Hepatocyte (in vitro differentiated cells): ENCODE data around the gene CAPZB. TPM values are rescaled to one million over a fixed set of nuclear protein-coding genes. Genes with fewer than 3 reads are reported as not detected.
A peak's percentile ranks its signal among the peaks of the same experiment; 100 is the strongest.

ENCODE experiments used
- DNase-seq: peaks from one replicate; pipeline ENCODE4 v3.0.0-alpha.2; 2016; ENCODE audit warnings: low spot score
- H2AFZ ChIP-seq: fragments of 200-600 bp; sonication (generic); 2 replicates; pipeline ENCODE4 v1.6.0; 2016; ENCODE audit warnings: antibody characterized with exemption, mild to moderate bottlenecking
- H3K27ac ChIP-seq: fragments of 200-600 bp; sonication (generic); 2 replicates; pipeline ENCODE4 v1.5.1; 2016; ENCODE audit warnings: mild to moderate bottlenecking
- H3K27me3 ChIP-seq: fragments of 200-600 bp; sonication (generic); 2 replicates; pipeline ENCODE4 v1.6.1; 2016
- H3K36me3 ChIP-seq: fragments of 200-600 bp; sonication (generic); replicated peaks from 2 replicates; pipeline ENCODE4 v1.5.1; 2016; ENCODE audit warnings: low read depth; ENCODE audit not compliant: insufficient read depth
- H3K4me1 ChIP-seq: fragments of 200-600 bp; sonication (generic); 2 replicates; pipeline ENCODE4 v1.5.1; 2016; ENCODE audit warnings: mild to moderate bottlenecking, moderate library complexity; ENCODE audit not compliant: insufficient read depth
- H3K4me2 ChIP-seq: fragments of 200-600 bp; sonication (generic); 2 replicates; pipeline ENCODE4 v1.6.0; 2016
- H3K4me3 ChIP-seq: fragments of 200-600 bp; sonication (generic); 2 replicates; pipeline ENCODE4 v1.5.1; 2016; ENCODE audit warnings: mild to moderate bottlenecking
- H3K79me2 ChIP-seq: fragments of 200-600 bp; sonication (generic); 2 replicates; pipeline ENCODE4 v1.6.0; 2017; ENCODE audit warnings: mild to moderate bottlenecking
- H3K9me2 ChIP-seq: fragments of 200-600 bp; sonication (generic); replicated peaks from 2 replicates; pipeline ENCODE4 v1.6.0; 2017; ENCODE audit warnings: mild to moderate bottlenecking; ENCODE audit not compliant: insufficient read depth
- H3K9me3 ChIP-seq: fragments of 200-600 bp; sonication (generic); 2 replicates; pipeline ENCODE4 v1.5.1; 2016; ENCODE audit warnings: low read depth, mild to moderate bottlenecking
- H4K20me1 ChIP-seq: fragments of 200-600 bp; sonication (generic); 2 replicates; pipeline ENCODE4 v1.6.0; 2016; ENCODE audit warnings: mild to moderate bottlenecking; ENCODE audit not compliant: insufficient read depth, poor library complexity, severe bottlenecking
- EZH2 ChIP-seq: fragments of 200-600 bp; sonication (generic); IDR thresholded peaks from 2 replicates; pipeline ENCODE4 v1.6.1; 2016; ENCODE audit warnings: antibody characterized with exemption, mild to moderate bottlenecking, borderline replicate concordance
- EZH2phosphoT487 ChIP-seq: fragments of 200-600 bp; sonication (generic); IDR thresholded peaks from one replicate; pipeline ENCODE4 v1.6.1; 2018; ENCODE audit warnings: antibody characterized with exemption, mild to moderate bottlenecking, low read depth, moderate library complexity; ENCODE audit not compliant: unreplicated experiment, severe bottlenecking
- WGBS: methylation state at CpG from one replicate; pipeline ENCODE4 v1.1.6; 2016; ENCODE audit warnings: low lambda C conversion rate; ENCODE audit errors: missing lambda C conversion rate; 5-methylcytosine and 5-hydroxymethylcytosine counted together
- polyA plus RNA-seq: library from polyadenylated mRNA; unstranded; fragments of >200 nt; fragmentation: Nextera tagmentation; extraction: Ambion mirVana; gene quantifications from 2 replicates; pipeline ENCODE4 v1.2.1, GENCODE V29; 2016
- total RNA-seq: library from RNA; depleted of rRNA; stranded (reverse); fragments of >200 nt; gene quantifications from 2 replicates; pipeline ENCODE4 v1.2.3, GENCODE V29; 2014
- TF ChIP-seq, protein P1 (sequence below): fragments of 200-600 bp; sonication (generic); IDR thresholded peaks from 2 replicates; pipeline ENCODE4 v1.5.1; 2016; ENCODE audit warnings: antibody characterized with exemption, mild to moderate bottlenecking; ENCODE audit not compliant: poor library complexity

CAPZB gene
- total and polyA plus RNA-seq, 2 experiments from 2014 or later = 139 to 261 TPM

DNA sequence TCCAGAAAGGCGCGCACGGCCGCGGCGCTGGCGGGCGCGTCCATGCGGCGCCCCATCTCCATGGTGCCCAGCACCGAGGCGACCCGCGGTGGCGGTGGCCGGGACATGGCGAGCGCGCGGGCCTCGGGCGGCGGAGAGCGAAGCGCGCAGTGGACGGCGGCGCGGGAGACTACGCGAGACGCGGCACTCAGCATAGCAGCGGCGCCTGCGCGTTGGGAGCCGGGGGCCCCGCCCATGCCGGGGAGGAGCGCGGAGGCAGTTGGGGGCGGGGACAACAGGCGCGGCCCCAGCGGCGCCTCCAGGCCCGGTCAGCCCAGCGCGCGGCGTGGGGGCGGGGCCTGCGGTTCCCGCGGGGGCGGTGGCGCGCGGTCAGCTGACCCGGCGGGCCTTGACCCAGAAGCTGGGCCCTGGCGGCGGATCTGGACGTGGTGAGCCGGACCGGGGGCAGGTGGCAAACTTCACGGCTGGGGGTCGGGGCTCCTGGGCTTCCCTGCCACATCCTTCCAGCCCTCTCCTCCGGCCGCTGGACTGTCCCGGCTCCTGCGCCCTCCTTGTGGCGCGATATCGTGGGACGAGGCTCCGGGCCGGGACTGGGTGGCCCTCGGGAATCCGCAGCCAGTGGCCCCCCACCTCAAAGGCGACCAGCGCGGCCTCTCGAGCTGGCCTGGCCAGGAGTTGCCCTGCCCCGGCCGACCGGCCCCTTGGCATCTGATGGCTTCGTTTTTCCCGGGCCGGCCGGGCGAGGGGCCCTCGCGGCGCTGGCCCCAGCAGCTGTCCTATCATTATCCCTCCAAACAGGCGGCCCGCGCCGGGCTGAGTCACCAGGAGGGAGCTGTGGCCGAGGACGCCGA, 173.2 kb downstream of the CAPZB start, which contains the start of the genes AKR7A2 and SLC66A1:
Gene AKR7A2 (minus strand): TSS at position 214 of the 851 bp plus-strand sequence. CDS start 20 bp downstream, at position 194.
Gene SLC66A1 (plus strand): TSS at position 396 of the 851 bp plus-strand sequence. CDS start 5,352 bp downstream, outside the sequence.
- Histone ChIP-seq H4K20me1 (peaks cover 3% of the 10 kb centered on the region), H3K36me3 (no peaks in the 10 kb centered on the region), H3K4me1 (peaks cover 5% of the 10 kb centered on the region), H3K4me2 (peak within 1 kb of the TSS; percentile 99), H3K27me3 (no peaks in the 10 kb centered on the region), H3K9me3 (no peaks in the 10 kb centered on the region), H3K27ac (peak within 1 kb of the TSS; percentile 91), H3K9me2 (no peaks in the 10 kb centered on the region), H3K4me3 (peak within 1 kb of the TSS; percentile 97), H3K79me2 (peaks cover 51% of the 10 kb centered on the region), H2AFZ (peak within 1 kb of the TSS; percentile 89)
- 1% methylated on average over 63 of the region's 105 CpGs for WGBS
- no peak for TF ChIP-seq EZH2
- TF ChIP-seq, protein P1, sequence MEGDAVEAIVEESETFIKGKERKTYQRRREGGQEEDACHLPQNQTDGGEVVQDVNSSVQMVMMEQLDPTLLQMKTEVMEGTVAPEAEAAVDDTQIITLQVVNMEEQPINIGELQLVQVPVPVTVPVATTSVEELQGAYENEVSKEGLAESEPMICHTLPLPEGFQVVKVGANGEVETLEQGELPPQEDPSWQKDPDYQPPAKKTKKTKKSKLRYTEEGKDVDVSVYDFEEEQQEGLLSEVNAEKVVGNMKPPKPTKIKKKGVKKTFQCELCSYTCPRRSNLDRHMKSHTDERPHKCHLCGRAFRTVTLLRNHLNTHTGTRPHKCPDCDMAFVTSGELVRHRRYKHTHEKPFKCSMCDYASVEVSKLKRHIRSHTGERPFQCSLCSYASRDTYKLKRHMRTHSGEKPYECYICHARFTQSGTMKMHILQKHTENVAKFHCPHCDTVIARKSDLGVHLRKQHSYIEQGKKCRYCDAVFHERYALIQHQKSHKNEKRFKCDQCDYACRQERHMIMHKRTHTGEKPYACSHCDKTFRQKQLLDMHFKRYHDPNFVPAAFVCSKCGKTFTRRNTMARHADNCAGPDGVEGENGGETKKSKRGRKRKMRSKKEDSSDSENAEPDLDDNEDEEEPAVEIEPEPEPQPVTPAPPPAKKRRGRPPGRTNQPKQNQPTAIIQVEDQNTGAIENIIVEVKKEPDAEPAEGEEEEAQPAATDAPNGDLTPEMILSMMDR = no peak
- no peak for TF ChIP-seq EZH2phosphoT487
- DNase-seq = peak; percentile 98

- no peaks in the 10 kb centered on the region for H3K9me2 ChIP-seq
- H3K27ac ChIP-seq = peak overlapping the region; percentile 80
- no peak for DNase-seq
- no peak for TF ChIP-seq EZH2phosphoT487
- H3K27me3 ChIP-seq = no peaks in the 10 kb centered on the region
- peak overlapping the region; percentile 99 for H3K4me2 ChIP-seq
- H3K79me2 ChIP-seq = peaks cover 51% of the 10 kb centered on the region
- H3K4me1 ChIP-seq = peaks cover 5% of the 10 kb centered on the region
- 4% methylated on average over 13 of the region's 29 CpGs for WGBS
- peaks cover 3% of the 10 kb centered on the region for H4K20me1 ChIP-seq
- H2AFZ ChIP-seq = peak overlapping the region; percentile 89
- peak overlapping the region; percentile 97 for H3K4me3 ChIP-seq
- H3K36me3 ChIP-seq = no peaks in the 10 kb centered on the region
- no peaks in the 10 kb centered on the region for H3K9me3 ChIP-seq
These were observed 173.8 kb downstream of the CAPZB start for GRCh38 chr1:19311503-19311930.

GRCh38 chr1:19310720-19311502, 174.4 kb downstream of the CAPZB start:
- no peaks in the 10 kb centered on the region for H3K9me2 ChIP-seq
- H3K79me2 ChIP-seq = peaks cover 51% of the 10 kb centered on the region
- peak overlapping the region; percentile 99 for H3K4me2 ChIP-seq
- peaks cover 5% of the 10 kb centered on the region for H3K4me1 ChIP-seq
- peak overlapping the region; percentile 89 for H2AFZ ChIP-seq
- no peaks in the 10 kb centered on the region for H3K36me3 ChIP-seq
- DNase-seq = no peak
- TF ChIP-seq EZH2phosphoT487 = no peak
- TF ChIP-seq EZH2 = no peak
- TF ChIP-seq, protein P1 = no peak
- H3K9me3 ChIP-seq = no peaks in the 10 kb centered on the region
- 55% methylated on average over 13 of the region's 13 CpGs for WGBS
- peak overlapping the region; percentile 80 for H3K27ac ChIP-seq
- H4K20me1 ChIP-seq = peaks cover 3% of the 10 kb centered on the region
- H3K27me3 ChIP-seq = no peaks in the 10 kb centered on the region
- H3K4me3 ChIP-seq = peak overlapping the region; percentile 97
